ENCODE results near the gene TTLL8.

GRCh38 chr22:50086526-50086925 lies 28.4 kb upstream of the TTLL8 start:
- TF ChIP-seq CTCF (IDR thresholded peaks at IDR 0.05), result no peak
- no peak for TF ChIP-seq POLR2A (IDR thresholded peaks at IDR 0.05)

All from lower leg skin (tissue), 3 donors.